Measurements from ENCODE around the gene RS1.

The RS1 gene

GRCh38 chrX:18668071-18668835 lies 3.7 kb downstream of the RS1 start:
- no peak for ATAC-seq

DNA sequence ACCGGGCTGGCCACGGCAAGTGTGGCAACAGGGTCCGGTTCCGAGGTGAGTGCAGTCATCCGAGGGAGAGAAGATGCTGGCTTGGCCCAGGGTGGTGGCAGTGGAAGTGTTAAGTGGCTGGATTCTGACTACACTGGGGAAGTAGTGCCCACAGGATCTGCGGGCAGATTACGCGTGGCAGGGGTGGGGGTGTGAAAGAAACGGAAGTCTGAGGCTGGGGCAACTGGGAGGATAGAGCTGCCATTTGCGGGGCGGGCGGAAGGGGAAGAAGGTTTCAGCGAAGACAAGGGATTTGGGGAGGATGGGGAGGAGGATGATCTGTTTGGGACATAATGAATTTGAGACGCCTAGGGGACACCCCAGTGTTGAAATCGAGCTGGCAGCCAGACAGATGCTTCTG lies 5.3 kb downstream of the RS1 start:
- no peak for ATAC-seq

DNA sequence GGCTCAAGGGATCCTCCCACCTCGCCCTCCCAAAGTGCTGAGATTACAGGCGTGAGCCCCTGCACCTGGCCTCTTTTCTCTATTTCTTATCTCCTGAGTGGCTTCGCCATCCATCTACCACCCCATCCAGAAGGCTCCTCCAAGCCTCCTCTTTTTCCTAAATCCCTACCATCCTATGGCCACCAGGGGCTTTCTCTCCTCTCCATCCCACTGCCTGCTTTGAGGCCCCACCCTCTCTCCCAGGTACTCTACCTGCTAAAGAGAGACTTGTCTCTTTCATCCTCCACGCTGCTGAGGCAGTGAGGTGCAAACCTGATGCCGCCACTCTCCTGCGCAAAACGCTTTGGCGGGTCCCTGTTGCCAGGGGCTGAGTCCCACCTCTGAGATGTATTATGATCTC lies 7.0 kb downstream of the RS1 start:
- no peak for ATAC-seq

DNA sequence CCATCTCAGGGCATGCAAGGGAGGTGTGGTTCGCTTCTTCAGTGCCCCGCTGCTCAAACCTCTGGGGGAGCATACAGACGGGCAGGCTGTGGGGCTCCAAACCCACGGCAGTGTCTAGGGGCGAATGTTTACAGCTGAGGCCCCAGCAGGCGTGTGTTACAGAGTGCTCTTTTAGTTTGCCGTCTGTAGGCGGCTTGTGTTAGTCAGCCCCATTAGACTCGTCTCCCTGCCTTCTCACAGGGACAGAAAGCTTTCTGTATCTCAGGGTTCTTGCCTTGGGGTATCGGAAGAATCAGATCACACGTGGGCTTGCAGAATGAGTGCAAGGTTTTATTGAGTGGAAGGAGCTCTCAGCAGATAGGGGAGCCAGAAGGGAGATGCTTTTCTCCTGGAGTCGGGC lies 10.6 kb downstream of the RS1 start:
- no peak for ATAC-seq

GRCh38 chrX:18654875-18655836 lies 16.8 kb downstream of the RS1 start:
- ATAC-seq: no peak

GRCh38 chrX:18652636-18653035 lies 19.3 kb downstream of the RS1 start:
- ATAC-seq: no peak

DNA sequence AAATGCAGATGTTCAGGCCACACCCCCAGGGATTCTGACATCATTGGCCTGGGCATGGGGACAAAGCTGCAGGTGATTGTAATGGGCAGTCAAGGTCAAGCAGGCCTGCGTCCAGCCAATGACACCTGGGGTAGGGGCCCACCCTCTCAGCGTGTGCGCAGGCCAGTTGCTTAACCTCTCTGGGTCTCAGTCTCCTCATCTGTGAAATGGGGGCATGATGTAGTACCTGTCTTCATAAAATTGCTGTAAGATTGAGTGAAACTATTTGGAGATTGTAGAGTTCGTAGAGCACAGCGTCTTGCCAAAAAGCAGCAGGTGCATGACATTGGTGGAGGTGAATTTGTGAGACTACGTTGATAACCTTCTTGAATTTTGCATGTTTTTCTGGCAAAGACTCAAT lies 21.2 kb downstream of the RS1 start:
- ATAC-seq: no peak

DNA sequence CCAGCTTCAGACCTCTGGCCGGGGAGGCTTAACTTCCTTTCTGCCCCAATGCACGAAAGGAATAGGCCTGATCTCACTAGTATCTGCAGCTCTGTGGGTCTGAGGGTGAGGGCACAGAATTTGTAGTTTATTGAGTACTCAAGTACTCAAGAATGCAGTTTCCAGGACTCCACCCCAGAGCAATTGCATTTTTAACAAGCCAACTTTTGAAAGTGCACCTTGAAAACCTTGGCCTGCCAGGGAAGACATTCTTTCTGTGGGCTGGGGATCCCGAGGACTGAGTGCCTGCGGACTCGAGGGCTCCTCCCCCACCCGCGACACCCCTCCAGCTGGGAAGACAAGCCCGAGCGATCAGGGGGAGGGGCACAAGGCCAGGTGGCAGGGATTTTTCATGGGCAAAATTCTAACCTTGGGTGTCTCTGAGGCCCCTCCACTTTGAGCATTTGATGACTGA lies 22.4 kb downstream of the RS1 start:
- no peak for ATAC-seq

DNA sequence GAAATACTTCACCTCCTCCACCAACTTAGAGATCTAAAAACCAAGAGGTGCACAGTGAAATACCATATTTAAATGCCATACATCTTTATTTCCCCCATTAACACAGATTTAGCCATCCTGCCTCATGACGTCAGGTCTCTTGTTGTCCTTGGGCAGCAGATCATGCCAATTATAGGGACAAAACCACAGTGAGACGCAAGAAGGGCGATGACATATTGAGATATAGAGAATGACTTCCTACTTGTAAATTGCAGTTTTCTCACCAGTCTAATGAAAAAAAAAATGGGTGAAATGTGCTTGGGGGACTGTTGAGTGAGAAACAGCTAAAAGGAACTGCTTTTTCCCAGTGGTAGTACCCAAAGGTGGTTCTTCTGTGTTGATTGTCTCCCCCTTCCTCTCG lies 24.3 kb downstream of the RS1 start:
- ATAC-seq: no peak

DNA sequence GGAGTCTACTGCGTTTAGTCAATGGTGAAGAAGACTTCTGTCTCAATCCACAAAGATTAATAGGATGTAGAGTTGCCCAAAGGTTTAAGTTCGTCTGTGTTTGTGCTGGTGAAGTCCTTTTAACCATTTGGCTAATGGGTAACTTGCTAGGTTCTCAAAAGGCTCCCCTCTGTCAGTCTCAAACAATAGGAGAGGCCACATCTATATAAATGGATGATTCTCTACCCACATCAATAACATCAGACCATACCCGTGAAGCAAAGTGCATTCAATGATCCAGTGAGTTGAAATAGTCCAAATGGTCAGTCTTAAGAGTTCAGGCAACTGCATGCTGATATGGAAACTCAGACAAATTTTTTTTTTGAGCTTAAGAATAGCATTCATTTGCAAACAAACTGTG lies 28.1 kb downstream of the RS1 start:
- ATAC-seq: no peak

GRCh38 chrX:18643243-18643642 lies 28.7 kb downstream of the RS1 start:
- ATAC-seq: no peak

GRCh38 chrX:18640686-18641085 lies 31.2 kb downstream of the RS1 start:
- ATAC-seq: no peak

- no peak for ATAC-seq
Measured at GRCh38 chrX:18639280-18639679, 32.6 kb downstream of the RS1 start.

- no peak for ATAC-seq
Measured at GRCh38 chrX:18638398-18638797, 33.5 kb downstream of the RS1 start.

- no peak for ATAC-seq
Measured at GRCh38 chrX:18630934-18631333, 41.0 kb downstream of the RS1 start.

GRCh38 chrX:18624599-18624998 lies 47.3 kb downstream of the RS1 start:
- no peak for ATAC-seq

- no peak for ATAC-seq
Measured at GRCh38 chrX:18620349-18620748, 51.6 kb downstream of the RS1 start.

GRCh38 chrX:18619288-18619687 lies 52.6 kb downstream of the RS1 start:
- no peak for ATAC-seq

DNA sequence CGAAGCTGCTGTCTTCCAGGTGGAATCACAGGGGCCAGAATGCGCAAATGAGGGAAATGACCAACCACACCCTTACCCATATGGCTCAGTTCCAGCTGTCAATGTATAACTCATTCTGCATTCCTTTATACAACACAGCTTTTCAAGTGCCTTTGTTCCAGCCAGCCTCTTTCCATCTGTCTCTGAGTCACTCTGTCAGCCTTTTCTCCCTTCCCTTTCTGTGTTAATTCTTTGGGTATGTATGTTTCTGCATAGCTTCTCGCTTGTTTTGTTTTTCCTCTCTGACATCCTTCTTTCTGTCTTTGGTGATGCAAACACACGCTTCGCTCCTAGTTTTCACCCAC lies 54.5 kb downstream of the RS1 start:
- ATAC-seq: no peak

- no peak for ATAC-seq
Measured at GRCh38 chrX:18616688-18617406, 55.1 kb downstream of the RS1 start.

DNA sequence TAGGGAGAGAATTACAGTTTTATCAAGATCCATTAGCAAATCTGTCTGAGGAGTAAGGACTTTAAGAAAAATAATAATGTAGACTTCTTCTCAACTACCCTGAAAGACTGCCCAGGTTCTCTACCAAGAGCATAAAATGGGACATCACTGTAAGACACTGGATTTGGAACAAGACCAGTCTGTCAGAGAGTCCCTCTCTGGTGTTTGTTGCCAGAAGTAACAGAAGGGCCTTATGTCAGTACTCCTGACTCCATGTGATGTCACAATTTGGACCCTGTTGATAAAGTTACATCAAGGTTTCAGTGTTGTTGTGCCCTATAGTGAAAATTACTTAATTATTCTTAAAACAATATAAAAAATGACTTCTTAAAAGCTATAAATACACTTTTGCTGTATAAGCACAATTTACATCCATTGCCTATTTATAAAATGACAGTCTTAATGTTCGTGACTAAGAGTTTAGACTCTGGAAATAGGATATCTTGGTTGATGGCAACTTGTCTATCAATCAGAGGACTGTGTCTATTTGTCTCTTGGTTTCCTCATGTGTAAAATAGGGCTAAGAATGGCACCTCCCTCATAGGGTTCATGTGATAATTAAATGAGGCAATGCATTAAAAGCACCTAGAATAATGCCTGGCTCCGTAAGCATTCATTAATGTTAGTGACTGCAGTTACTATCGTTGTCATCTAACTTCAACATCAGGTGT lies 57.8 kb downstream of the RS1 start:
- no peak for ATAC-seq

DNA sequence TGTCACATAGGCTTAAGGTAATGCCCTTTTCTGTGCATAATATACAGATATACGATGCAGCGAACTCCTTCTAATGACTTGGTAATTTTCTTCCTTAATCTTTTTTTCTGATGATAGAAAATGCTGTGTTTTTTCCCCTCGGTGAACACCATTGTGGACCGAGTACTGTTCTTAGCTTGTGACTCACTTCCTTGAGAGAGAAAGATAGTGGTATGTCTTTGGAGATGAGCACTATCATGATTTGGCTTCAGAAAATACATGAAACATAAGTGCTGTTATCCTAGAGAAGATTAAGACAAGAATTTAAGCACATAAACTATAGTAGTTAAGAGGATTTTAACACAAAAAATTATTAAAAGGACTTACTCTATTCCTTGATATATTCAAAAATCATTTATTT lies 63.9 kb downstream of the RS1 start:
- ATAC-seq: no peak

DNA sequence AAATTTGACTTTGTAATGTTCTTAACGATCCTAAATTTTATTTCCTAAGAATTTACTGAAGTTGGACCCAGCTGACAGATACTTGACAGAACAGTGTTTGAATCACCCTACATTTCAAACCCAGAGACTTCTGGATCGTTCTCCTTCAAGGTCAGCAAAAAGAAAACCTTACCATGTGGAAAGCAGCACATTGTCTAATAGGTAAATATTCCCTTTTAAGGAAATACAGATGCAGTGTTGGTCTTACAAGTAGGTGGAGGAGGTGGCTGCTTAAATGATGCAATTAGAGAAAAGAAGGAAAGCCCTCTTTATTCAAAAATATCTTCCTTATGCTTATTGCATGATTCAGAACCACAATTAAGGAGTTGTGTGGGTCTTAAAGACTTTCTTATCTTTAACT lies 73.5 kb downstream of the RS1 start:
- ATAC-seq: no peak
